OCI-LY1 (cell line): ENCODE data around the gene ZNF892.

ENCODE experiments used
- CTCF ChIP-seq: fragments of 200-600 bp; sonication (generic), shearing (Covaris generic); IDR thresholded peaks from 2 replicates; pipeline ENCODE4 v1.5.1; 2017; ENCODE audit warnings: mild to moderate bottlenecking, antibody characterized with exemption, low read length, moderate library complexity, mixed read lengths
- EZH2 ChIP-seq: fragments of 200-600 bp; sonication (generic), shearing (Covaris generic); IDR thresholded peaks from 2 replicates; pipeline ENCODE4 v1.8.0; 2017; ENCODE audit warnings: borderline replicate concordance, mixed run types, mild to moderate bottlenecking, antibody characterized with exemption, low read length, moderate library complexity, mixed read lengths

- TF ChIP-seq CTCF (no peak), EZH2 (no peak)
Measured at GRCh38 chr2:95232232-95232631, 24.9 kb downstream of the ZNF892 start.
